HG03280 (cell line): ENCODE results near the gene CCDC54.
"Not testable (repeated sequence)": the region's sequence is repeated elsewhere in the genome, so short reads cannot be mapped to it uniquely, and the experiment has no call there.

Source experiments
- ATAC-seq: cut with Tn5 transposase; IDR thresholded peaks from one replicate; pipeline ENCODE4 v1.9.1; 2021; ENCODE audit warnings: mild to moderate bottlenecking, moderate library complexity; ENCODE audit not compliant: unreplicated experiment

CCDC54 gene

DNA sequence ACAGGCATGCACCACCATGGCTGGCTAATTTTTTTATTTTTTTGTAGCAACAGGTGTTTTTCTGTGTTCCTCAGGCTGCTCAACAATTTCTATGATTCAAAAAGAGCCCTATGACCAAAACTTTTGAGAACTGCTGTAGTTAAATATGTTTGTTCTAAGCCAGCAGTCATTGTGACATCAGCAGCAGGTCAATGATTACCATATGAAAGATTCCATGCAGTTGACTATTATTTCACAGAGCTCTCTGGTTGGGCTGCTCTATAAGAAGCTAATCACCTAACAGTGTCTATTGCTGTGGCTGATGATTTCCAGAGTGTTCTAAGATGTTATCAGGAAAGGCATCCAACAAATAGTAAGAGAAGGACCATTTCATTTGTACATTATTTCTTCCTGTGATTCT, at the start of gene CCDC54:
TSS of gene CCDC54 (plus strand) at position 289 of the 400 bp plus-strand sequence. CDS start 149 bp downstream, outside the sequence.
- ATAC-seq, result no peak

GRCh38 chr3:107328069-107328468, 49.2 kb upstream of the CCDC54 start:
- ATAC-seq, result no peak

- no peak for ATAC-seq
Measured at GRCh38 chr3:107329088-107329487, 48.2 kb upstream of the CCDC54 start.

GRCh38 chr3:107339690-107340089, 37.5 kb upstream of the CCDC54 start:
- ATAC-seq, result not testable (repeated sequence)

GRCh38 chr3:107344722-107345121, 32.5 kb upstream of the CCDC54 start:
- no peak for ATAC-seq

- no peak for ATAC-seq
Measured at GRCh38 chr3:107345822-107346405, 31.3 kb upstream of the CCDC54 start.

DNA sequence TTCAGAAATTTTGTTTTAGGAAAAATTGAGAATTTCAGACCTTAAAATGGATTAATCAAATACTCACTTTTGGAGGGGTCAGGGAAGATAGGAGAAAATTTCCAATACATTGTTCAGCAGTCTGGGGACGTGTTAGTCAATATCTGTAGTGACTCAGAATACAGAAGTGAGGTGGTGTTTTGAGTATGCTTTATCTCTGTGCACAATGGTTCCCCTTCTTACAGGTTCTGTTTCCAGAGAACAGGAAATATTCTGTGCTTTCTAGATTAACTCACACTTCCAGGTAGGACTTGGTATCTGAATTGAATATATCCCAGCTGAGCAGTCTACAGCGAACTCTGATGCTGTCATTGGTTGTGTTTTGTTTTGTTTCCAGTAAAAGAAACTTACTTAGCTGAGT, 30.7 kb upstream of the CCDC54 start:
- ATAC-seq, result no peak

GRCh38 chr3:107347751-107348150, 29.5 kb upstream of the CCDC54 start:
- no peak for ATAC-seq

- no peak for ATAC-seq
Measured at GRCh38 chr3:107356706-107357105, 20.5 kb upstream of the CCDC54 start.

DNA sequence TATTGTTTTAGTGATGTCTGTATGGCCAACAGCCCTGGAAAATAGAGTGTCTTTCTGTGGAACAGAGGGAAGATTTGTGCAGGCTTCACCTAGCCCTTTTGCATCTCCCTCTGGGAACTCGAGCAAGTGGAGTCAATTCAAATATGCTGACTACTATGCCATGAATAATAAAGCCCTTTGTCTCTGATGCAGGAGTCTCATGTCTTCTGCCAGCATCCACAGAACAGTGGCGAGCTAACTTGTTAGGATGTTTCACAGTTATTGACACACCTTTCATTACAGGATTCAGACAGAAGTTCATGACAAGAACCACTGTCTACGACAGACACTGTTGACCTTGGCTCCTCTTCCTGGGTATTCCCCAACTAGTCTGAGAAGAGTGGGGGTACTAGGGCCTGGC, 15.6 kb upstream of the CCDC54 start:
- ATAC-seq, result no peak

DNA sequence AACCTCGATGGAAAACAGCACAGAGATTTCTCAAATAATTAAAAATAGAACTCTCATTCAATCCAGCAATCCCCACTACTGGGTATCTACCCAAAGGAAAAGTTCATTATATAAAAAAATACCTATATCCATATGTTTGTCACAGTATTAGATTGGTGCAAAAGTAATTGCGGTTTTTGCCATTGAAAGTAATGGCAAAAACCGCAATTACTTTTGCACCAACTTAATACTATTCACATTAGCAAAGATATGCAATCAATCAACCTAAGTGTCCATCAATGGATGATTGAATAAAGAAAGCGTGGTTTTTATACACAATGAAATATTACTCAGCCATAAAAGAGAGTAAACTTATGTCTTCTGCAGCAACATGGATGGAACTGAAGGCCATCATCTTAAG, 12.2 kb upstream of the CCDC54 start:
- ATAC-seq, result no peak

- no peak for ATAC-seq
Measured at GRCh38 chr3:107366766-107367165, 10.5 kb upstream of the CCDC54 start.

GRCh38 chr3:107367353-107367752, 9.9 kb upstream of the CCDC54 start:
- no peak for ATAC-seq

- ATAC-seq, result no peak
Measured at GRCh38 chr3:107368654-107369398, 8.4 kb upstream of the CCDC54 start.

DNA sequence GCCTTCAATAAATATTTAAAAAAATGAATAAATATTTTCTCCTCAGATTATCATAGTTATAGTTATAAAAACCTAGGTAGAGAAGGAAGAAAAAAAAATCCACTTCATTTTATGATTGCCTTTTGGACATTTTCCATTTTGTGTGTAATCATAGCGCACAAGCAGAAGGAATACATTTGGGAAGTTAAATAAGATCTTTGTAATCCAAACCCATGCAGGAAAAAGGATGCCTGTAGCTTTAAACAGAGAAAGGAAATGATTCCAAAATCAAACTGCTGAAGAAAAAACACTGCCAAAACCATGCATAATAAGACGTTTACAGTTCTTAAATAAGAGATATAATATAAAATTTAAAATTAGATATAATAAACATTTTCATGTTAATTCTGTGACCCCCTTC, 7.4 kb upstream of the CCDC54 start:
- ATAC-seq, result no peak

- ATAC-seq, result no peak
Measured at GRCh38 chr3:107370907-107371306, 6.3 kb upstream of the CCDC54 start.

- no peak for ATAC-seq
Measured at GRCh38 chr3:107372506-107372905, 4.7 kb upstream of the CCDC54 start.

DNA sequence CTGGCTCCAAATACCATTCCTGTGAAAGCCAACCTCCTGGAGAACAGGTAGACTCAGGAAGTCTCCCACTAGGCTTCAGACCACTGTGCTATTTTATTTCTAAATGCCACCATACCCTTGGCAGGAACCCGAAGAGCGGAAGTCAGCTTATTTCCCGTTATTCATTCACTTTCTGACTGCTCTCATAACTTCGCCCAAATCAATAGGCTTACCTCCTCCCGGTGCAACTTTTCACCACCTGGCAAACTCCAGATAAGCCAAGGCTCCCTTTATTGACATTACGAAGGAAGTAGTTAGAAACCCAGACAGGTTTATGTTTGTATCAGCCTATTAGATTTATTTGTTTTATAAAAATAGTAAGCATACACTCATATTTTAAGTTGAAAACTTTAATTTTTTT, 3.3 kb upstream of the CCDC54 start:
- no peak for ATAC-seq

DNA sequence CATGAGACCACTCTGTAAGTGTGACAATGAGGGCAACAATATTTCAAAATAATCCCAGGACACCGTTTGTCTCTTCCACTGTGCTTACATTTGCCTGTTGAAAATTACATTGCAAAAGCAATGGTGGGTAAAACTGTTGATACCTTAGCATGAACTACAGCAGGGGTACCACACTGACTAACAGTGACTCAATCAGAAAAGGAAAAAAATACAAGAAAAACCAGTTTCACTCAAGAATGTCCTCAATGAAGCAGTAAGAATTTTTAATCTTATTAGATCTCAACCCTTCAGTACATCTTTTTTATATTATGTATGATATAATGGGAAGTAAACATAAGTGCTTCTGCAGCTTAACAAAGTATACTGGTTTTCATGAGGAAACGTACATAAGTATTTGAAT, 1.6 kb upstream of the CCDC54 start:
- ATAC-seq, result no peak

DNA sequence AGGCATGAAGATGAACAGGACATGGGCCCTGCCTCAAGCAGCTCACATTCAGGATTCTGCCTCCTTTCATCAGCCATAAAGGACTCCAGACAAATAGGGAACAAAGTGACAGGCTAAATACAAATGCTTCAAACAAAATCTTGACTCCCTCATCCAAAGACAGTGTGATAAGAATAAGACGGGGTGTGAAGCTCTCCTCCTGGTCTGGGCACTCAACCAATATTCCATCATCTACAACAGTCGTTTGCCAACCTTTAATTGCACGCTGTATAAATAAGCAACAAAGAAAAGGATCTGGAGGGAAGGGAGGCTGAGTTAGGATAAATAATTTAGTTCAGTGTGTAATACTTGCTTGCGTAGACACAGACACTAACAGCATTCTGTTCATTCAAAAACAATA, 5.4 kb downstream of the CCDC54 start:
- ATAC-seq, result no peak

- ATAC-seq, result no peak
Measured at GRCh38 chr3:107384428-107384827, 7.2 kb downstream of the CCDC54 start.

DNA sequence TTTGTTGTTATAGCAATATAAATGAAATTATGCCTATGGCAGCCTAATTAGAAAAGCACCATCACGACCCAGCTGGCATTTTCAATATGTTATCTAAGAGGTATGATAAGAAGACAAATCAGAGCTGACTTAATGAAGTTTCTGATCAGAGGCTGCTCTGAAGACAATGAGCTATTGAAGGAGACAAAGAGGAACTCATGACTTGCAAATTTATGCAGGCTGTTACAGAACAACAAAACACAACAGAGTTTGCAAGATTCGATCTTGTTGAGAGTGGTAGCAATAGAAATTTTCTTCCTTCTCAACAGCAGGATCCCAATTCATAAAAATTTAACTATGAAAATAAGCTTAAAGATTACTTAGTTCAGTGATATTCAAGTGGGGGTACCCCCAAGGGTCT, 7.7 kb downstream of the CCDC54 start:
- ATAC-seq, result no peak

GRCh38 chr3:107387555-107387954, 10.3 kb downstream of the CCDC54 start:
- no peak for ATAC-seq
